NK-92 treated with Interleukin-12 subunit alpha and Interleukin-12 subunit beta, amount 100 ng/mL, for 24 hours (cell line): ENCODE results near the gene P2RY14.
"Not testable (repeated sequence)": the region's sequence is repeated elsewhere in the genome, so short reads cannot be mapped to it uniquely, and the experiment has no call there.

ENCODE experiments used
- DNase-seq: peaks from one replicate; lab custom pipeline; 2025; lab: John Stamatoyannopoulos, UW

Gene P2RY14

GRCh38 chr3:151178208-151178845 is 100.0 kb downstream of the P2RY14 start:
- no peak for DNase-seq

GRCh38 chr3:151175952-151176351 is 102.4 kb downstream of the P2RY14 start:
- DNase-seq: no peak

GRCh38 chr3:151174351-151174750 is 104.0 kb downstream of the P2RY14 start:
- DNase-seq: no peak

- DNase-seq: peak; percentile 12
Measured at GRCh38 chr3:151171145-151171757, 107.1 kb downstream of the P2RY14 start.

- not testable (repeated sequence) for DNase-seq
Measured at GRCh38 chr3:151169948-151170679, 108.2 kb downstream of the P2RY14 start.

- DNase-seq: no peak
Measured at GRCh38 chr3:151169262-151169947, 108.9 kb downstream of the P2RY14 start.

GRCh38 chr3:151168269-151169094 is 109.9 kb downstream of the P2RY14 start:
- peak; percentile 60 for DNase-seq

GRCh38 chr3:151166161-151166560 is 112.2 kb downstream of the P2RY14 start:
- DNase-seq: no peak

- DNase-seq: no peak
Measured at GRCh38 chr3:151165226-151165625, 113.1 kb downstream of the P2RY14 start.
